Measurements from ENCODE around the gene BSND.
A peak's percentile ranks its signal among the peaks of the same experiment; 100 is the strongest.
"Not testable (repeated sequence)": the region's sequence is repeated elsewhere in the genome, so short reads cannot be mapped to it uniquely, and the experiment has no call there.

BSND gene

GRCh38 chr1:54998677-54999076 is at the start of gene BSND:
TSS of gene BSND (plus strand) at chr1:54998933. CDS start at chr1:54999187, 254 bp downstream.
- DNase-seq, result no peak

GRCh38 chr1:54949053-54949452 is 49.7 kb upstream of the BSND start:
- DNase-seq, result no peak

- DNase-seq, result no peak
Measured at GRCh38 chr1:54950006-54950368, 48.7 kb upstream of the BSND start.

- peak; percentile 88 for DNase-seq
Measured at GRCh38 chr1:54950369-54951163, 48.2 kb upstream of the BSND start.

GRCh38 chr1:54951810-54952226 is 46.9 kb upstream of the BSND start:
- no peak for DNase-seq

- DNase-seq, result no peak
Measured at GRCh38 chr1:54952950-54953718, 45.6 kb upstream of the BSND start.

GRCh38 chr1:54953846-54954245 is 44.9 kb upstream of the BSND start:
- DNase-seq, result no peak

- no peak for DNase-seq
Measured at GRCh38 chr1:54955359-54955758, 43.4 kb upstream of the BSND start.

- no peak for DNase-seq
Measured at GRCh38 chr1:54956726-54957125, 42.0 kb upstream of the BSND start.

GRCh38 chr1:54959241-54959640 is 39.5 kb upstream of the BSND start:
- no peak for DNase-seq

- no peak for DNase-seq
Measured at GRCh38 chr1:54962612-54963395, 35.9 kb upstream of the BSND start.

GRCh38 chr1:54963829-54964228 is 34.9 kb upstream of the BSND start:
- not testable (repeated sequence) for DNase-seq

GRCh38 chr1:54965624-54966340 is 33.0 kb upstream of the BSND start:
- DNase-seq, result peak; percentile 45

- no peak for DNase-seq
Measured at GRCh38 chr1:54967372-54967771, 31.4 kb upstream of the BSND start.

- peak; percentile 61 for DNase-seq
Measured at GRCh38 chr1:54968551-54968950, 30.2 kb upstream of the BSND start.

- no peak for DNase-seq
Measured at GRCh38 chr1:54969879-54970278, 28.9 kb upstream of the BSND start.

- no peak for DNase-seq
Measured at GRCh38 chr1:54970901-54971300, 27.8 kb upstream of the BSND start.

- DNase-seq, result no peak
Measured at GRCh38 chr1:54971317-54971791, 27.4 kb upstream of the BSND start.

- no peak for DNase-seq
Measured at GRCh38 chr1:54972436-54972835, 26.3 kb upstream of the BSND start.

- DNase-seq, result peak; percentile 18
Measured at GRCh38 chr1:54973205-54973921, 25.4 kb upstream of the BSND start.

GRCh38 chr1:54975356-54976108 is 23.2 kb upstream of the BSND start:
- DNase-seq, result peak; percentile 45
